IPS DF 19.7 (cell line): ENCODE results near the gene ZFHX3.

Source experiments
- DNase-seq: peaks from one replicate; pipeline ENCODE4 v3.0.0-alpha.2; 2013; ENCODE audit warnings: low read depth, low spot score

Gene ZFHX3

GRCh38 chr16:72878301-72879269, 169.3 kb downstream of the ZFHX3 start:
- DNase-seq = no peak

GRCh38 chr16:72877374-72878028, 170.4 kb downstream of the ZFHX3 start:
- DNase-seq = peak; percentile 7

DNA sequence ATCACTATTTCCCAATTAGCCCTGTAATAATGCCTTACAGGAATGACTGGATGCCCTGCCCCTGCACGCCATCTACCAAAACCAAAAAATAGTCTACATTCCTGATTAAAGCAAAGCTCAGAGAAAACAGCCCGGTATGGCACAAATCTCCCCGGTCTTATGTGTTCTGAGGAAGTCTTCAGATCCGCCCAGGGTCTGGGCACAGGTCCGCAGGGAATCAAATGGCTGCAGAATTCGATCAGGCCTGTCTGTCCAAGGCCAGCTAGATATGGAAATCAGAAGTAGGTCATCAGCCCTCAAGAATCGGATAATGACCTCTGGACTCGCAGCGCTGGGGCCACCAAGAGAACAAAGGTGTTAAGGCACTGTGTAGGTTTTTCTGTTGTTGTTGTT, 171.0 kb downstream of the ZFHX3 start:
- DNase-seq = no peak

GRCh38 chr16:72876221-72876620, 171.7 kb downstream of the ZFHX3 start:
- DNase-seq = no peak

GRCh38 chr16:72875291-72876031, 172.5 kb downstream of the ZFHX3 start:
- no peak for DNase-seq

DNA sequence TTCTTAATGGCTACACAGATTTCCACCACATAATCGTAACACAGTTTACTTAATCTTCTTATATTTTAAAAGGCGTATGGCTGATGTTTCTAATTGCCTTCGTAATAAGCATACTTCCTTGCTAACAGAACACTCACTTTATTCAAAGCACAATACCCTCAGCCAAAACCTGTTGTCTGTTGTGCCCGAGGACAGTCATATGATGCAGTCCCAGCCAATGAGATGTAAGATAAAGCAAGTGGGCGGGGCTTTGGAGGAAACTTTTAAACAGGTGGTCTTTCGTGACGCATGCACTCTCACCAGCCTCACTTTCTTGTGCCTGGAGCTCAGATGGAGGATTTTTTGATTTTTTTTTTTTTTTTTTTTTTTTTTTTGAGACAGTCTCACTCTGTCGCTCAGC, 174.1 kb downstream of the ZFHX3 start:
- DNase-seq = no peak

DNA sequence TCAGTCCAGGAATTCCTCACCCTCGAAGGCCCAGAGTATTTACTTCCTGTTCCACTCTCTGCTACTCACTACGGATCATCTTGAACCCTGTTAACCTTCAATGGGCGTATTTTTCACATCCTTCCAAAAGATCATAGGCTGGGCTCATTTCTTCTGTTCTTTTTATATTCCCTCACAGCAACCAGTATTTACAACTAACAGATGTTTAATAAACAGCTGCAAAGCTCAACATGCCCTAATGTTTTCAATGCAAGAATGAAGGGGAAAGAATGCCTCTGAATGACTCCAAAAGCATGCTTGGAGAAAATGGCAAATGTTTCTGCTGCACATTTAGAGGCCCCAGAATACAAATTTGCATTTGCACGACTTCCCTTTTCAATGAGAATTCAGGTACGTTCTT, 174.9 kb downstream of the ZFHX3 start:
- DNase-seq = no peak

DNA sequence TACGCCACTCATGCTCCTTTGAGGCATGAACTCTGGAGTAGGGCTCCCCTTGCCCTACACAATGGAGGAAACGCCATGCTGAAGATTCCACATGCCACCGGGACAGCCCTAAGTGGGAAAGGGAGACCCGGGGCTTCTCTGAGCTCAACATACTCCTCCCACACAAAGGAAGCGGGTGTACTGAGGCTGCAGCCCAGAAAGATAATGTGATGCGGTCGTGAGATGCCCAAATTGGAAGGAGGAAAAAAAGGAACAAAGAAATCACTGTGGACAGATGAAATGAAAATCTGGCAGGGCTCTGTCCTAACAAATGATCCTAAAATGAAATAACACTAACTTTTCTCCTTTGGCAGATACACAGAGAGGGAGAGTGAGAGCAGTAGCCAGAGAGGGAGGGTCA, 182.1 kb downstream of the ZFHX3 start:
- no peak for DNase-seq

GRCh38 chr16:72865258-72865657, 182.7 kb downstream of the ZFHX3 start:
- DNase-seq = no peak

- DNase-seq = no peak
Measured at GRCh38 chr16:72864130-72864833, 183.6 kb downstream of the ZFHX3 start.

DNA sequence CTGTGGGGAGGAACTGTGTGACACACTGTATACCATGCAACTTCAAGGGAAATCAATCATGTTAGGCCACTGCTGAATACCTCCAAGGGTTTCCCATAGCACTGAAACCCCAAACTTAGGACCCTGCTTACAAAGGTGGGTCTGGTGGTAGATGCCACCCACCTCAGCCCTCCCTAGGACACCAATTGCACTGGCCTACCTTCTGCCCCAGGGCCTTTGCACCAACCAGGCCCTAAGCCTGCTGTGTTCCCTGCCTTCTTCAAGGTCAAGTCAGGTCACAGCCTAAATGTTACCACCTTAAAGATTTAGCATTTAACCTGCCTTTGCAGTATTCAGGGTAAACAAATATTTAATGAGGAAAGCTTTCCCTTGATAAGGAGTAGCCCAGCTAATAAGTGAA, 185.8 kb downstream of the ZFHX3 start:
- DNase-seq = no peak

- no peak for DNase-seq
Measured at GRCh38 chr16:72860726-72861562, 187.0 kb downstream of the ZFHX3 start.

- DNase-seq = no peak
Measured at GRCh38 chr16:72859581-72859980, 188.3 kb downstream of the ZFHX3 start.

GRCh38 chr16:72858665-72859493, 189.0 kb downstream of the ZFHX3 start:
- no peak for DNase-seq

DNA sequence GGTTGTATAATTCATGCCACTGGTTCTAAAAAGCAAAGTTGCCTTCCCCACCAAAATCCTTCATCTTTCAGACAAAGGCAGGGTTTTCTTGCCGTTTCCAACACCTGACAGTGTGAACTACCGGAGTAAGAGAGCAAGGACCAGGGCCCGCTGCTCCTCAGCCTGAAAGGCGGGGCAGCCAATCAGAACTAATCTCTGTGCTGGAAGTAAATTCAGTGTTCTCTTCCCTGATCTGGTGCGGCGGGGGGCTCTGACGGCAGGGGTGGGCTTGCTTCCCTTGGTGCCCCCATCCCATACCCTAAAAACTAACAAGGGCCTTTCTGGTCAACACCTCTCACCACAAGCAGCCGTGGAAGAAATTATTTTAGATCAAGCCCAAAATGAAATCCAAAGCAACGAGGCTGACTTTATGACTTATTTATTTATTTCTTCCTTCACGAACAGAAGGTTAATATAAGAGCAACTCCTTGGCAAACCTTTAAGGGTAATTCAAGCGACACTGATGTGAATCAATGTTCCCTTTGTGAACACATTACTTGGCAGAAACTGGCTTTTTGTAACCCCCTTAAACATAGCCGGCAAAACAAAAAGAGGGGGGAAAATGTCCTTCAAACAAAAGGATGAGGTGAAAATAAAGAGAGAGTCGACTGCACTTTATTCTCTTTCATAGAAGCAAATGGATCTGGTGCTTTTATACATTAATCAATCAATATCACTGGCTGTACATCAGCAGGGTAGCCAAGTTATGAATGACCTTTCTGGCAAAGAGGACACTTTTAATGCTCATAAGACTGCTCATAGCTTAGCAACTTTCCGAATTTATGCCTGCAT, 189.9 kb downstream of the ZFHX3 start:
- DNase-seq = no peak

DNA sequence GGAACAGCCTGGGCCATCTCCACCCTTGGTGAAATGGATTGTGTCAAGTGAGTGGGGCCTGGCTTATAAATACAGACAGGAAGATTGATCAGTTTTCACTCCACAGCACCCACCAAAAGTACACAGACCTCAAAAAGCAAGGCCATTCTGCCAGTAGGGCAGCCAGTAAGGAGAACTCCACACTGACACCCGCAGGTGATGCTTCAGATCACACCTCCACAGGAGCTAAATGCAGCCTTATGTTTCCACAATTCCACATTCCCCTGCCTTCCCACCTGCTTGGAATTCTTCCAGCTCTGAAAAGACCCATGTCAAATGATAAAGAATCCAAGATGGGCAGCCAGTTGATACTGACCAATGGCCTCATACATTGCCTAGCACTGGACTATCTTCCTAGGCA, 191.1 kb downstream of the ZFHX3 start:
- no peak for DNase-seq

DNA sequence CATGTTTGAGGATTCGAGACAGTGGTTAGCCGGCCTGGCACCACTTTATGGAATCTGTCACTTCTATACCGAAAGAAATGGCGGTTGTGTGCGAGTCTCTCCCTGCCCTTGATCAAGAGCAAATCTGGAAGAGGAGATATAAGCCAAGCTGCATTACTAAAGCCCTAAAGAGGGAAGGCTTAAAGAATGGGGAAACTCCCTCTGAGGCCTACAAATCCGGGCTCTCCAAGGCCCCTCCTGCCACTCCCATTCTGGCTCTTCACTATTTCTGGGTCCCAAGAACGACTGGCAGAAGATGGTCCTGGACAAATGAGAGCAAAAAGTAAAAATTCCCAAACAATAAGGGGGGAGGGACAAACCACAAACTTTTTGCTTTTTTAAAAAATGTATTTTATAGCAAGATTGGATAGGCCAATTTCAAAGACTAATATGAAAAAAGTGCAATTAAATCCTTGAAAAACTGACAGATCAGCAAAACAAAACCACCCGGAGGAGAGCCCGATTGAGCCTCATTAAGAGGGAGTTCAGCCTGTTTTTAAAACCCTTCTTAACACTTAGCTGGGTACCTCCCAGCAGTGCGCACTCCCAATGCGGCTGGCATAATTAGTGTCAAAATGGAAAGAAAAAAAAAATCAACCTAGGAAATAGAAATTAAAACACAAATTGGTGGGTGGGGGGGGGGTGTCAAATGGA, 193.5 kb downstream of the ZFHX3 start:
- DNase-seq = no peak

- DNase-seq = no peak
Measured at GRCh38 chr16:72853575-72854266, 194.2 kb downstream of the ZFHX3 start.
